ENCODE measurements around the gene UGT2B11. TPM values are rescaled to one million over a fixed set of nuclear protein-coding genes. Genes with fewer than 3 reads are reported as not detected.
"Not testable (repeated sequence)": the region's sequence is repeated elsewhere in the genome, so short reads cannot be mapped to it uniquely, and the experiment has no call there.

Gene UGT2B11
- total and polyA plus RNA-seq, 9 donors, result not detected

DNA sequence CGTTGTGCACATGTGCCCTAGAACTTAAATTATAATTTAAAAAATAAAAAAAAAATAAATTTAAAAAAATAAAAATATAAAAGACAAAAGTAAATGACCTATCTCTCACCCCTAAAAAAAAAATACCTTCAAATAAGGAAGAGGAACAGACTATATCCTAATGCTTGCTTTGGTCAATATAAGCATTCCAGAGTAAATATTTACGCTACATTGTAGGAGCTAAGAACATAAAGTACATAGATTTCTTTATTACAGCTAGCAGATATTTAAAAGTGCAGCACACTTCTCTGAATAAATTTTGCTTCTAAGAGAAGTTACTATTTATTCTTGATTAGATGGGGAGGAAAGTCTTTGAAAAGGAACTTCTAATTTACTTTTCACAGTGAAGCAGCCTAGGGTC lies 24.5 kb upstream of the UGT2B11 start:
- TF ChIP-seq EP300 (IDR thresholded peaks at IDR 0.05) (no peak), POLR2A (IDR thresholded peaks at IDR 0.05) (no peak)
- TF ChIP-seq, protein P1, sequence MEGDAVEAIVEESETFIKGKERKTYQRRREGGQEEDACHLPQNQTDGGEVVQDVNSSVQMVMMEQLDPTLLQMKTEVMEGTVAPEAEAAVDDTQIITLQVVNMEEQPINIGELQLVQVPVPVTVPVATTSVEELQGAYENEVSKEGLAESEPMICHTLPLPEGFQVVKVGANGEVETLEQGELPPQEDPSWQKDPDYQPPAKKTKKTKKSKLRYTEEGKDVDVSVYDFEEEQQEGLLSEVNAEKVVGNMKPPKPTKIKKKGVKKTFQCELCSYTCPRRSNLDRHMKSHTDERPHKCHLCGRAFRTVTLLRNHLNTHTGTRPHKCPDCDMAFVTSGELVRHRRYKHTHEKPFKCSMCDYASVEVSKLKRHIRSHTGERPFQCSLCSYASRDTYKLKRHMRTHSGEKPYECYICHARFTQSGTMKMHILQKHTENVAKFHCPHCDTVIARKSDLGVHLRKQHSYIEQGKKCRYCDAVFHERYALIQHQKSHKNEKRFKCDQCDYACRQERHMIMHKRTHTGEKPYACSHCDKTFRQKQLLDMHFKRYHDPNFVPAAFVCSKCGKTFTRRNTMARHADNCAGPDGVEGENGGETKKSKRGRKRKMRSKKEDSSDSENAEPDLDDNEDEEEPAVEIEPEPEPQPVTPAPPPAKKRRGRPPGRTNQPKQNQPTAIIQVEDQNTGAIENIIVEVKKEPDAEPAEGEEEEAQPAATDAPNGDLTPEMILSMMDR (IDR thresholded peaks at IDR 0.05), result no peak
- intact Hi-C loops (cut with DNase I), result no loop called here
- Histone ChIP-seq H3K27me3 (no peaks in the 10 kb centered on the region), H3K4me1 (ENCODE audit: insufficient read depth) (no peaks in the 10 kb centered on the region), H3K36me3 (no peaks in the 10 kb centered on the region), H3K4me3 (no peak overlapping the region), H3K27ac (no peak overlapping the region), H3K9me3 (no peaks in the 10 kb centered on the region)
- 81 to 84% (median 82%) methylated on average over 2 of the region's 2 CpGs for WGBS, 3 donors
- DNase-seq, result no peak

DNA sequence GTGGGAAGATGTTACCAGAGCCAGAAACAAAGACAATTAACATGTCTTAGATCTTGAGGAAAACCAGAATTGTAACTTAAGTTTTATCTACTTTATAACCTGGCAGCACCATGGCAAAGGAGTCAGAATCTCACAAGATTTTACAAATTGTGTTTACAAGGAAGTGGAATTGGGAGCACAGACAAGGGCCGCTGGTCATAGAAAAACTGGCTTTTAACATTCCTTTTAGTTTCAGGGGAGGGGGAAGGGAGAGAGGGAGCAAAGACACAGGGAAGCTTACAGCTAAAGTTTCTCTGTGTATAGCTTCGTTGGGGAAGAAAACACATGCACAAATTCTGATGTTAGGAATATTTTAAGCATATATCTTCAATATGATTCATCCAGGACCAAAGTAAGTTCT lies 10.3 kb upstream of the UGT2B11 start:
- H3K36me3 ChIP-seq, result no peaks in the 10 kb centered on the region
- no peaks in the 10 kb centered on the region for H3K4me1 ChIP-seq (ENCODE audit: insufficient read depth)
- DNase-seq, result no peak
- intact Hi-C loops (cut with DNase I), result loop anchor here in 1 of 4 donors (5.0 kb wide), 1 partner anchor 47 kb away; no protein-coding TSS in a partner anchor
- TF ChIP-seq EP300 (IDR thresholded peaks at IDR 0.05) (no peak), POLR2A (IDR thresholded peaks at IDR 0.05) (no peak)
- TF ChIP-seq, protein P1 (IDR thresholded peaks at IDR 0.05), result no peak
- no peaks in the 10 kb centered on the region for H3K9me3 ChIP-seq
- H3K27ac ChIP-seq, result no peak overlapping the region
- no peaks in the 10 kb centered on the region for H3K27me3 ChIP-seq
- no peak overlapping the region for H3K4me3 ChIP-seq
- WGBS, 3 donors, result 16 to 20% (median 17%) methylated on average over 2 of the region's 2 CpGs

DNA sequence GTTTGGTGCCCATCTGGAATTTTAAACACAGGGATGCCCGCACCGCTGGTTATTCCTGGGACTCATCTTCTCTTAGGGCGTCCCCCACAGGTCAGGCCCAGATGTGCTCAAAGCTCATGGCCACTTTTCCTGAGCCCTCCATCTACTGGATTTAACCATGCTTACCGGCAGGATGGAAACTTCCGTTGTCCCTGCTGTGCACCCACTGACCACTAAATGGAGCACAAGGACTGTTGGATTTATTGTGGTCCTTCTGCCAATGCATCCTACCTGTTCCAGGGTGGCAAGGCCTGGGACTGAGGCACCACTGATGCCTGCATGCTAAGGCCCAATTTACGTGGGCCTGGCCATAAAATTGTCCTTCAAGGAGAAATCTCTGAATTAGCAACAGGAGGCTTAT lies 8.7 kb upstream of the UGT2B11 start:
- 90 to 92% (median 91%) methylated on average over 6 of the region's 6 CpGs for WGBS, 3 donors
- H3K27me3 ChIP-seq; H3K27ac ChIP-seq; H3K4me1 ChIP-seq (ENCODE audit: insufficient read depth); H3K36me3 ChIP-seq; H3K9me3 ChIP-seq; DNase-seq; H3K4me3 ChIP-seq: not testable (repeated sequence)
- intact Hi-C loops (cut with DNase I), result loop anchor here in 1 of 4 donors (5.0 kb wide), 1 partner anchor 49 kb away; no protein-coding TSS in a partner anchor

DNA sequence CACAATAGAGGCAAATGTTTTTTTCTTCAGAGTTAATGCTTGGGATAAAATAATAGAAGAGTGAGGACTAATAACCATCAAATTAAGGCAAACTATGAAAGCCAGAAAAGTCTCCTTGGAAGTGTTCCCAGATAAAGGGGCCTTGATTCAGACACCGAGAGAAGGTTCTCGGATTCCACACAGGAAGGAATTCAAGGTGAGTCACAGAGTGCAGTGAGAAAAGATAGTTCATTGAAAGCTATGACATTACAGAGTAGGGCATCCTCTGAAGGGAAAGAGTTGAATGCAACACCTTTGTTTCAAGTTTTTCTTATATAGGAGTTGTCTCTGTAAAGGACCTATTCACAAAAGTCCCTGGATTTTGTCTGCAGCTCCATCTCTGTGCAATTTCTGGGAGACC lies 3.9 kb upstream of the UGT2B11 start:
- H3K27me3 ChIP-seq; H3K4me1 ChIP-seq (ENCODE audit: insufficient read depth); H3K27ac ChIP-seq; H3K9me3 ChIP-seq; DNase-seq; intact Hi-C loops (cut with DNase I); H3K4me3 ChIP-seq; H3K36me3 ChIP-seq: not testable (repeated sequence)
- 62 to 74% (median 63%) methylated on average over 2 of the region's 2 CpGs for WGBS, 3 donors

DNA sequence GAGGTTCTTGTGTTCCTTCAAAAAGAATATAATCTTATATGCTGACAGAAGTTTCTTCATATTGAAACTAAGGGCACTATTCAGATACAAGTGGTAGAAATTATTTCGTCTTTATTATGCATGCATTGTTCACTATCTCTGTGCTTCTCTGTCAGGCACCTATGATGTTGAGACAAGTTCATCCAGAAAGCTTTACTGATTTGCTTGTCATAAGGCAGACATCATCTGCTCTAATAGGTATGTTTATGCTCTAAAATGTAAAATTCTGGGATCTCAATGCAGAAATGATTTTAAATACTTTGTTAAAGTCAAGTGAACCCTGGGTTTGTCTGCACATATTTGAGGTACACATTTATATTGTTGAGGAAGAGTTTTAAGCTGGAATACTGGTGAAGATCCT lies 3.6 kb downstream of the UGT2B11 start:
- no peak for TF ChIP-seq EP300 (IDR thresholded peaks at IDR 0.05)
- TF ChIP-seq, protein P1 (IDR thresholded peaks at IDR 0.05), result no peak
- no peak for TF ChIP-seq POLR2A (IDR thresholded peaks at IDR 0.05)
- no peaks in the 10 kb centered on the region for H3K9me3 ChIP-seq
- no peak overlapping the region for H3K27ac ChIP-seq
- no peaks in the 10 kb centered on the region for H3K36me3 ChIP-seq
- no peaks in the 10 kb centered on the region for H3K27me3 ChIP-seq
- intact Hi-C loops (cut with DNase I), result no loop called here
- WGBS, 3 donors, result 87 to 94% (median 90%) methylated on average over 1 of the region's 1 CpG
- no peak for DNase-seq
- no peaks in the 10 kb centered on the region for H3K4me1 ChIP-seq (ENCODE audit: insufficient read depth)
- no peak overlapping the region for H3K4me3 ChIP-seq

DNA sequence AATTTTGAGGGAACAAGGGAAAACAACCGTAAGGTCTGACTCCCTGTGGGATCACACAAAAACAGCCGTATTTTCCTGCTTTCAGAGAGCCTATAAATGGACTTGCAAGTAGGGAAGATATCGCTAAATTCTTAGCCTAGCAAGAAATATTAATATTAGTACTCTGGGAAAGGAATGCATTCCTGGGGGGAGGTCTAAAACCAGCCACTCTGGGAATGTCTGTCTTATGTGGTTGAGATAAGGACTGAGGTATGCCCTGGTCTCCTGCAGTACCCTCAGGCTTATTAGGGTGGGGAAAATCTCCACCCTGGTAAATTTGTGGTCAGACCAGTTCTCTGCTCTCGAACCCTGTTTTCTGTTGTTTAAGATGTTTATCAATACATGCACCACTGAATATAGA lies 16.0 kb downstream of the UGT2B11 start:
- DNase-seq; intact Hi-C loops (cut with DNase I); H3K27ac ChIP-seq; H3K36me3 ChIP-seq; H3K4me1 ChIP-seq (ENCODE audit: insufficient read depth); H3K27me3 ChIP-seq; H3K9me3 ChIP-seq; H3K4me3 ChIP-seq: not testable (repeated sequence)
- WGBS, 3 donors, result 77 to 82% (median 79%) methylated on average over 4 of the region's 4 CpGs

All from ovary (tissue), 9 donors.